HG03565 (cell line): ENCODE results near the gene ETS2.
"Not testable (repeated sequence)": the region's sequence is repeated elsewhere in the genome, so short reads cannot be mapped to it uniquely, and the experiment has no call there.

Source experiments
- ATAC-seq: cut with Tn5 transposase; IDR thresholded peaks from one replicate; pipeline ENCODE4 v1.9.1; 2021; ENCODE audit warnings: mild to moderate bottlenecking, moderate library complexity; ENCODE audit not compliant: unreplicated experiment

The ETS2 gene

DNA sequence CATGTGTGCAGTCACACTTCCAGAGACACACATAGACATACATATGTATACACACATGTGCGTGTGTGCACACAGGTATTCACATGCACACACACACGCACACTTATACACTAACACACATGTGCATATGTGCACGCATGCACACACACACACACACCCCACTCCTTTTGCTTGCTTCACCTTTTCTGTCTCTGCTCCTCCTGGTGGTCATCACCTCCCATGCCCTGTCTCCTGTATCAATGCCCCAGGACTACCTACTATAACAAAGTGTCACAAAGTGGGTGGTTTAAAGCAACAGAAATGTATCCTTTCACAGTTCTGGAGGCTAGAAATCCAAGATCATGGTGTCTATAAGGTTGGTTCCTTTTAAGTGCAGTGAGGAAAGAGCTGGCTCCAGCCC is 27.4 kb downstream of the ETS2 start:
- ATAC-seq = no peak

DNA sequence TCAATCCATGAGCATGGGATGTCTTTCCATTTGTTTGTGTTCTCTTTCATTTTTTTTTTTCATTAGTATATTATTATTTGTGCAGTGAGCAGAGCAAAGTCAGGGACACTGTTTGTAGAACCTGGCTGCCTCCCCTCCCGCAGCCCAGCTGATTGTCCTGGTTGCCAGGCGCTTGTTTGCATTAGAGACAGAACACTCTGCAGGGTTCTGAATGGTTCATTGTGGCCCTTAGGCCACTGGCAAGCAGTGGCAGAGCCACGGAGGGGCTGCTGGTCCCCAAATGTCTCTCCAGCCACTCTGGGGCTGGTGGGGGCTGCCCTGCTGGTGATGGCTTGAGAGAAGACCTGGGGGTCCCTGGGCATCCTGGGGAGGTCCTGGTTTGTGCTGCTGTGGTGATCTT is 29.0 kb downstream of the ETS2 start:
- no peak for ATAC-seq

DNA sequence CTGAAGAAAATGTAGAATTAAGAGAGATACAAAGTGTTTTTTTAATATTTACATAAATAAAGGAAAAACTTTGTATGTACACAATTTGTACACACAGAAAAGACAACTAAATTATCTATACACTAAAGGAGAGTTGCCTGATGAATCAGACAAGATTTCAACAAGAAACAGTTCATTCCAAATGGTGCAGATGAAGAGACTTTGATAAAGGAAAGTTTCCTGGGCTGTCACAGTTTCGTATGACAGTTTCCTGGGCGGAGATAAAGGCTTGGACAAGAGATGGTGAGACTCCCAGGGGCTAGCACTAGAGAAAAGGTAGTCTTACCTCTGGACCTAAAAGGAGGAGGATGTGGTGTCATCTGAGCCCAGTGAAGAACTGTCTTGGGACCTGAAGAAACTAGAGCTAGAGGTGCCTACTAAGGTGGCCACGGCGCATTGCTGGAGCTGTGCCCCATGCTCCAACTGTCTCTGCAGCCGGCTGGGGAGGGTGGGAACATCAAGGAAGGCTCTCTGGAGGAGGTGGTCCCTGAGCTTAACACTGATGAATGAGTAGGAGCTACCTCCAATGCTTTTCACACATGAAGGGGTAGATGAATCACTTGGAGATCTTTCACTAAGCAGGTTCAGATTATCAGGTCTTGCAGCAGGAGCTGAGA is 32.2 kb downstream of the ETS2 start:
- no peak for ATAC-seq

DNA sequence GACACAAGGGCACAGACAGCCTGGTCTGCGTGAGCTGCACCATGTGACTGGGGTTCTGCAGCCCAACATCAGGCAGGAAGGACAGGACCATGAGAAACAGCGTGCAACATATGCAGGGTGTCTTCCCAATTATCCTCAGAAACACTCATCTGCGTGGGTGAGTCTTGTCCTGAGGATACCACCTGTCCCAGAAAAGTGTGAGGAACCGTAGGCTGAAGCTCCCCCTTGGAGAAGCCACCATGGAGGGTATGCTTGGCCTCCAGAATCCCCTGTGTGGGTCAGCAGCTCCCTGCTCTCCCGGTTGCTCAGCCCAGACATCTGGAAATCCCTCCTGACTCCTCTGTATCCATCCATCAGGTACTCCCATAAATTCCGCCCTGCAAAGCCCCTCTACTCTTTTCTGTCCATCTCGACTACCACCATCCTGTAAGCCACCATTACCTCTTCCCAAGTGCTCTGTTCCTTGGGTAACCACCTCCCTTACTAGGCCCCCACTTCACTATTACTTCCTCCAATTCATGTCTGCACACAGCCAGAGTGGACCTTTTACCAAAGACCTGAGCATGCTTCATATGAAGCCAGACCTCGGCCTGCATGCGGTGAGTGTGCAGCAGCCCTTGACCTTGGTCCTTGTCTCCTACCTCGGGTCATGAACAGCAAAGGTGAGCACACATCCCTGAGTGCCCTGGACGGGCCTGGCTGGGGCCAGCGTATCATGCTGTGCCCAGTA is 33.0 kb downstream of the ETS2 start:
- no peak for ATAC-seq

DNA sequence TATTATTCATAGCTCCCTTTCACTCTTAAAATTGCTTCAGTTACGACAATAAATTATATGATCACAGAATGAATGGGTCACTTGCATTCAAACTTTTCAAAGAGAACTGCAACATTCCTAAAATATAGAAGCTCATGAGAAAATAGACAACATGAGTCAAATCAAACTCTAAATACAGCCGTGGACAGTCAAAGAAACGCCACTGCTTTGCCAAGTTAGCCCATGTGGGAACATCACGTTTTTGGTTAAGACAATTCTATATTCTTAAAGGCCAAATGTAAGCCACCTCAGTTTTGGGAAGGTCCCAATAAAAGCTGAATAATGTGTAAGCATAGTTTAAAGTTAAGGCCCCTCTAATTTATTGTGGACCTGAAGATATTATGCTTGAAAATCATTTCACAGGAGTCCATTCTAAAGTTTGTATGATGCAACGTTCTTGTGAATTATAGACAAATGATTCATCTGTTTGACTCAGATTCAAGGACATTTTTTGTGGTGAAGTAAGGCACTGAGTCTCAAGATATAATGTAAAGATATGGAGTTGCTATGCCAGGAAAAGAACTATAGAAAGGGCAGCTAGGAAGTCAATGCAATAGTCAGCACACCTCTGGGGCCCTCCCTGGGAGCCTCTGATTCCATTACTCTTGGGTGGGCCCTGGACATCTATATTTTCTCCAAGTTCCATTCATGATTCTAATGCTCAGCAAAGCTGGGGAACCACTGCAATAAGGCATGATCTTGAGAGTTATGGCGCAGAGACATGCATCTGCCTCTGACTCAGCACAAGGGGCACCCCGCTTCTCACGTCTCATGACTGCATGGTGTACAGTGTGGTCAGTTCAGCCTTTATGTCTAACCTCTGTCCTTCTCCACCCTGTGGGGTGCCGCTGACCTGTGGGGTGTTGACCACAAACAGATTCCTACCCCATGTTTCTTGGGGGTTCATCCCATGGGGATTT is 33.9 kb downstream of the ETS2 start:
- ATAC-seq = no peak

DNA sequence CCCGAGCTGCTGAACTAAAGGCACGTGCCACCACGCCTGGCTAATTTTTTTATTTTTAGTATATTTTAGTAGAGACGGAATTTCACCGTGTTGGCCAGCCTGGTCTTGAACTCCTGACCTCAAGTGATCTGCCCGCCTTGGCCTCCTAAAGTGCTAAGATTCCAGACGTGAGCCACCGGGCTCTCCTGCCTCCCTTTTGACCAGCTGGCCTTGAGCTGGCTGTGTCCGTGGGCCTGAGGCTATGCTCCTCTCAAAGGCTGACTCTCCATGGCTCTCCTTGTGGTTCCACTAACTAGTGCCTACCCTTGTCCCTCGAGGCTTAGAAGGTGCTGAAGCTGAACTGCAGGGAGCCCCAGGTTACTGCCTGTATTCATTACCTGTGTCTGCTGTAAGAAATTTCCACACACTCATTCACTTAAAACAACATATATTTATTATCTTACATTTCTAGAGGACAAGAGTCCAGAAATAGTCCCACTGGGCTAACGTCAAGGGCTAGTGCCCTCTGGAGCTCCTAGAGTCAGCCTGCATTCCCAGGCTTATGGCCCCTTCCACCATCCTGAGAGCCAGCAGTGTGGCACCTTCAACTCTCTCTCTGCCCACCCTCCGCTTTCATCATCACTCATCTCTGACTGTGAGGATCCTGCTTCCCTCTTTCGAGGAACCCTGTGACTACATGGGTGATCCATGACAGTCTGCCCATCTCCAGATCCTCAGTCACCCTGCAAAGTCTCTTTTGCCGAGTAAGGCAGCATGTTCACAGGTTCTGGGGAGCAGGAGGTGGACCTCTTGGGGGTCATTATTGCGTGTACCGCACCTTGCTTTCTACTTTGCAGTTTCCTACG is 34.9 kb downstream of the ETS2 start:
- no peak for ATAC-seq

DNA sequence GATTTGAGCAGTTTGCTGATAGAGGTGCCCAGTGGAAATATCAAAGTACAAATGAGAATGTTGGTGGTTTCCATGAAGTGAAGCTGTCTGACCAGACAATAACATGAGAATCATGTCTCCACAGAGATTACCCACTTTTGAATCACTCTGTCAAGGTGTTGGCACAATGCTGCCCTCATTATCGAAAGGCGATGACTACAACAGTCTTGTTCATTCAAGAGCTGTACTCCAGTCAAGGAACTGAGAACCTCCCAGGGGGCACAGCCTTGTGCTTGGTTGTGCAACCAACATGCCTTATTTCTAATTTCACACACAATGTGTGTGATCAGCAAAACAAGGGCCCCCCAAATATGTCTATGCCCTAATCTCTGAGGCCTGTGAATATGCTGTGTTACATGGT is 35.7 kb downstream of the ETS2 start:
- ATAC-seq = no peak

DNA sequence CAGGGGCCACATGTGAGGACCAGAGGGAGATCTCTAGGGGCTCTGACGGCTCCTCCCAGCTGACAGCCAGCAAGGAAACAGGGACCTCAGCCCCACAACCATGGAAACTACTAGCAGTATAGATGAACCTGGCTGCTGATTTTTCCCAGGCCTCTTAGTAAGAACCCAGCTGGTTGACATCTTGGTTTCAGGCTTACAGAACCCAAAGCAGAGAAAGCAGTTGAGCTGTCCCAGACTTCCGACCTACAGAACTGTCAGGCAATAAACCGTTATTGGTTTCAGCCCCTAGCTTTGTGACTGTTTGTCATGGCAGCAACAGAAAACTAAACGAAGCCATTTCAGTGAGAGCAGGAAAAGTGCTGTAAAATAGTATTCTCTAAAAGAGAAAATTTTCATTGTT is 36.4 kb downstream of the ETS2 start:
- ATAC-seq = no peak

DNA sequence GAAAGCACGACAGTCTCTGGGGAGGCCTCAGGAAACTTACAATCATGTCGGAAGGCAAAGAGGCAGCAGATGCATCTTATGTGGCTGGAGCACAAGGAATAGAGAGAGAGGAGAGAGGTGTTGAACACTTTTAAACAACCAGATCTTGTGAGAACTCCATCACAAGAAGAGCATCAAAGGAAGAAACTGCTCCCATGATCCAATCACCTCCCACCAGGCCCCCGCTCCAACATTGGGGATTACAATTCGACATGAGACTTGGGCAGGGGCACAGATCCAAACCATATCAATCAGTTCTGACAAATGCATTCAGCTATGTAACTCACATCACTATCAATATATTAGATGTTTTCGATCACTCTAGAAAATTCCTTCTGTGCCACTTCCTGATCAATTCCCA is 37.6 kb downstream of the ETS2 start:
- no peak for ATAC-seq

DNA sequence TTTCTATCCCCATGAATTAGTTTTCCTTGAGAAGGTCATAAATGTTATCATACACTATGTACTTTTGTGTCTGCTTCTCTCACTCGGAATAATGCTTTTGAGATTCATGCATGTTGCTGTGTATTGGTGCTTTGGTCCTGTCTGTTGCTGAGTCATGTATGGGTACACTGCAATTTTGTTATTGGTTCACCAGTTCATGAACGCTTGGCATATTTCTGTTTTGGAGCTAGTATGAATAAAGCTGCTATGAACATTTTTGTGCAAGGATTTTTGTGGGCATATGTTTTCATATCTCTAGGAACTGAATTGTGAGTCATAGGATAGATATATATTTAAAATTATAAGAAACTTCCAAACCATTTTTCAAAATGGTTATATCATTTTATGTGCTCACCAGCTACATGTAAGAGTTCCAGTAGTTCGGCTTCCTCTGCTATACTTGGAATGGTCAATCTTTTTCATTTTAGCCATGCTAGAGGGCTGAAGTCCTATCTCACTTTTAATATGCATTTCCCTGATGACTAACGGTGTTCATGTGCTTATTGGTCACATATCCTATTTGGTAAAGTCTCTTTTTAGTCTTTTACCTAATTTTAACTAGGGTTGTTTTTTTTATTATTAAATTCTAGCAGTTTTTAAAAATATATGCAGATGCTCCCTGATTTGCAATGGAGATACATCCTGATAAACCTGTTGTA is 38.2 kb downstream of the ETS2 start:
- ATAC-seq = no peak

DNA sequence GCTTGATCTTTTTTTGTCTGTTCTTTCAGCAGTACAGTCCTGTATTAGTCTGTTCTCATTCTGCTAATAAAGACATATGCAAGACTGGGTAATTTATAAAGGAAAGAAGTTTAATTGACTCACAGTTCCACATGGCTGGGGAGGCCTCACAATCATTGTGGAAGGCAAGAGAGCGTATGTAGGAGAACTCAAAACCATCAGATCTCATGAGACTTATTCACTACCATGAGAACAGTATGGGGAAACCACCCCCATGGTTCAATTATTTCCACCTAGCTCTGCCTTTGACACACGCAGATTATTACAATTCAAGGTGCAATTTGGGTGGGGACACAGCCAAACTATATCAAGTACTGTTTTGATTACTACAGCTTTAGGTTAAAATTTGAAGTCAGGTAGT is 39.6 kb downstream of the ETS2 start:
- not testable (repeated sequence) for ATAC-seq

DNA sequence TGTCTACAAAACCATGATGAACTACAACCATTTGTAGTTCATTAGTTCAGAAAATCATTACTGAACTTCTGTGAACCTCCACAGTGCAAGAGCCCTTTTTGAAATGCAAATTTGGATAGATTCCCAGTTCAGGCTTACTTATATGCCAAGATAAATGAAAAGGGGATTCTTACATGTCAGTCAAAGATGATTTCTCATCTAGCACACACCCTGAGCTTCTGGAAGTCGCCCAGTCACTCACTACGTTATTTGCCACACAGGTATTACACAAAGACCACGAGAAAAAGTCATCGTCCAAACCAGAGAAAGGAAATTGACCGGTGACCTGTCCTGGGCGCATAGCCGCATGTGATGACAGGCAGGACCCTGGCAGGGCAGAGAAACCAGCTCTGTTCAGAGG is 41.8 kb downstream of the ETS2 start:
- no peak for ATAC-seq

DNA sequence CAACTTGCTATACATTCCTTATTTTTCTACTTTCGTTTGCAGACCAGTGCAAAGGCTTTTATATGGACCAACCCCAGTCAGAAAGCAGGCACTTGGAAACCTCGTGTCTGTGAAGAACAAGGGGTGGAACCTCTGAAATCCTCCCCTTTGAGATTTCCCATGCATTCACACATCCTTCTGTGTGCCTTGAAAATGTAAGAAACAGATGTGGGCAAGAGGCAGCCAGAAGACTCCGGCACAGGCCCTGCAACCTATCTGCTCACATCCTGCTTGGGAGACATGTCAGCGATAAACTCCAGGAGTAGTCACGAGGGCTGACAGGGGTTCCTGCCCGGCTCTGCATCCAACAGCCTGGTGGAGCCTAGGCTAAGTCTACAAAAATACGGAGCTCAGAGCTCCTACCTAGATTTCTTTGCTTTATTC is 42.5 kb downstream of the ETS2 start:
- ATAC-seq = no peak

DNA sequence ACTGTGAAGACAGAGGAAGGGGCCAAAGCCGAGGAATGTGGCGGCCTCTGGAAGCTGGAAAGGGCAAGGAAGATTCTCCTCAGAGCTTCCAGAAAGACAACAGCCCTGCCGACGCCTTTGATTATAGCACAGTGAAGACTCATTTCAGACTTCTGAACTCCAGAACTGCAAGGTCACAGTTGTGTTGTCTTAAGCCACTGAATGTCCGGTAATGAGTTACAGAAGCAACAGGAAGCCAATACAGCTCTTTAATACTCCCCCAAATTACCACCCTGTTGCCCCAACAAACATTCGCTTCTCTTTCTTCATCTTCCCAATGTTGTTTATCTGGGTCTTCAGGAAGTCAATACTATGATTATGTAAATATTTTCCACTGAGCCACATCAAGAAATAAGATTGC is 44.0 kb downstream of the ETS2 start:
- ATAC-seq = no peak

DNA sequence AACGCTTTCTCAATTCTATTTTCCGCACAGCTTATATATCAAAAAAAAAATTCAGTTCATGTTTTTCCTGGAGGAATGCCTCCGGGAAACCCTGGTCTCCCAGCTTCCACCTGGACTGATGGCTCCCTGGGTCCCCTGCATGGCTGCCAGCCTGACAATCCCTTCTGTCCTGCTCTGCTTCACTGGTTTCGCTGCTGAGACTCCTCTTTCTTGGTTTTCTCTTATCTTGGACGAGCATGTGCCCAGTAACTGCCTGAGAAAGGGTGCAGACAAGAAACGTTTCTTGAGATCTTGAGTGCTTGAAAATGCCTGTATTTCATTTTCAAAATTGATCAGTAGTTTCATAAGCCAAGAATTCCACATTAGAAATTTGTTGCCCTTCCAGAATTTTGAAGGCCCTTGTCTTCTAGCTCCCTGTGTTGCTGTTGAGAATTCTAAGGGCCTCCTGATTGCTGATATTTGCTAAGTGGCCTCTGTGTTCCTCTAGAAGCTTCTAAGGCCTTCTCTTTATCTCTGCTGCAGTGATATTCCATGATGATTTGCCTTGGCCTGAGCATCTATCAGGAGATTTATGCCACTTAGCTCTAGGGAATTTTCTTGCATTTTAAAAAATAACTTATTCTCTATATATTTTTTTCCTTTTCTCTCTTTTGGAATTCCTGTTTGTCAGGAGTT is 44.7 kb downstream of the ETS2 start:
- ATAC-seq = no peak

DNA sequence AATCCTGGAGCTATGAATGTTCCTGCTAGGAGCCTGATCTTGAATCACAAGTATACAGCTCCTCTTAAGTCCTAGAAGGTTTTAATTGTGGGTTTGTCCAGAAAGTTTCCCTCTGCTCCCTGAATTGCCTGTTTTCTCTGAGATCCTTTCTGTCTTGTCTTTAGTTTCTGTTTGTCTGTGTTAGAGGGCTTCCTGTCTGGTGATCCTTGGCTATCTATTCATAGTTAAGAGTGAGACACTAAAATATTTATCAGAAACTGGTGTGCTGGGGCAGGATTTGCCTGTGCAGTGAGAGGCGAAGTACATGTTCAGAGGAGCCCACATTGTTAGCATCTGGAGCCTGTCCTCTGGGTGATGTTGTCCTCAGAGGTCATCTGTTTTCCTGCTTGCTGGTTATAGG is 45.4 kb downstream of the ETS2 start:
- no peak for ATAC-seq

DNA sequence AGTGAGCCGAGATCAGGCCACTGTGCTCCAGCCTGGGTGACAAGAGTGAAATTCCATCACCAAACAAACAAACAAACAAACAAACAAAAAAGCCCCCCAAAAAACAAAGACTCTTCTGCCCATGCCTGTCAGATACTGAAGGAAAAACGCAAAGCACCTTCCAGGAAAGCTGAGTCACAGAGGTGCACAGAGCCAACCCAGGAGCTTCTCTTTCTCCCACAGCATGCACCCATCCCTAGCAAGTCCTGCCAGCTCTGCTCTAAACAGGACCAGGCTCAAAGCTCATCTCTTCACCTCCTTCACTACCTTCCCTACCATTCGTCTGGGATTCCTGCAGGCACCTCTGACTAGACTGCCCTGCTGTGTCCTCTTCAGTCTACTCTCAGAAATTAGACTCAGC is 46.5 kb downstream of the ETS2 start:
- no peak for ATAC-seq

DNA sequence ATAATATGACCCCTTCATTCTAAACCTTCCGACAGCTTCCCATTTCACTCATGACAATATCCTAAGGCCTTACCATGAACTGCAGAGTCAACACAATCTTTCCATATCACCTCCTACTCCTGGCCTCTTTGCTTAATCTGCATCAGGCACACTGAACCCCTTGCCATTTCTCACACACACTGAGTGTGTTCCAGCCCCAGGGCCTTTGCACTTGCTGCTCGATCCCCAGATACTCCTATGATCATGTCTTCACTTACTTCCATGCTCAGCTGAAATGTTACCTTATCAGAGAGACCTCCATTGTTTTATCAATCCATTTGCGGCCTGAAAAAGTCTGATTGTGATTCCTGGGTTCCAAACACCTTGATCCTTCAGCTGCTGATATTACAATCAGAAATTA is 47.0 kb downstream of the ETS2 start:
- no peak for ATAC-seq

DNA sequence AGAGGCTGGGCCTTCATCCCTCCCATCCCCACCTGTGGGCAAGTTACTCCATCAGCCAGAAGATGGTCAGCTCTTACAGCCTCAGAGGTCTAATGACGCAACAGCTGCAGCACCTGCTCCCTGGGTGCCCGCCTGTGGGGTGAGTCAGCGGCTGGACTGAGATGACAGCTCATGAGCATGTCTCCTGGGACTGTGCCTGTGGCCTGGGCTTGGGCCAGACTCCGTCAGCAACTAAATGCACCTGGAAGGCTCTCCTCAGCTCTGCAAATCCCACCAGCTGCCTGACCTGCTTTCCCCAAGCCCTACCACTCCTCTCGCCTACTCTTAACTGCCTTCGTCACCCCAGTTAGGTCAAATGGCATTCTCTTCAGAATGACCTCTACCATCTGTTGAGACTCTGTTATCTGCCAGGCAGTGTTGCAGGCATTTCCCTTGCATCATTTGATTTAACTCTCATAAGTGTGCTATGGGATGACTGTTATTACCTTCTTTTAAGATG is 47.7 kb downstream of the ETS2 start:
- no peak for ATAC-seq
